Esophagus squamous epithelium (tissue), 5 donors: ENCODE data around the gene OR13C4. TPM values are rescaled to one million over a fixed set of nuclear protein-coding genes. Genes with fewer than 3 reads are reported as not detected.

Experiments
- DNase-seq: peaks from one replicate; lab custom pipeline; 2025; lab: John Stamatoyannopoulos, UW
- H3K27ac ChIP-seq, 4 donors: fragments of 200-600 bp; sonication (generic); one replicate each; pipeline ENCODE4 v1.5.1; 2016 to 2019; ENCODE audit warnings: mild to moderate bottlenecking in 1 of 4
- H3K27me3 ChIP-seq, 4 donors: fragments of 200-600 bp; sonication (generic); 1 replicate in 3 of 4; 2 replicates in 1 of 4; pipeline versions ENCODE4 v1.5.1 to v1.6.0; 2017 to 2021; ENCODE audit warnings: antibody characterized with exemption in 1 of 4
- H3K36me3 ChIP-seq, 3 donors: fragments of 200-600 bp; sonication (generic); one replicate each; pipeline ENCODE4 v1.5.1; 2016 to 2019
- H3K4me1 ChIP-seq, 3 donors: fragments of 200-600 bp; sonication (generic); one replicate each; pipeline ENCODE4 v1.5.1; 2017 to 2019
- H3K4me3 ChIP-seq, 4 donors: fragments of 200-600 bp; sonication (generic); 1 replicate in 3 of 4; 2 replicates in 1 of 4; pipeline ENCODE4 v1.5.1; 2016 to 2019; ENCODE audit warnings: mild to moderate bottlenecking in 2 of 4, moderate library complexity in 1 of 4
- H3K9me3 ChIP-seq, 3 donors: fragments of 200-600 bp; sonication (generic); one replicate each; pipeline ENCODE4 v1.5.1; 2016 to 2019
- POLR2A ChIP-seq, 4 donors: fragments of 450-650 bp; IDR thresholded peaks; one replicate each; pipeline ENCODE4 v1.6.1; 2017; ENCODE audit warnings: antibody characterized with exemption in 4 of 4, mild to moderate bottlenecking in 4 of 4, moderate library complexity in 3 of 4
- WGBS, 2 donors: methylation state at CpG; one replicate each; pipeline ENCODE4 v1.1.5; 2018; 5-methylcytosine and 5-hydroxymethylcytosine counted together
- intact Hi-C: fragments of 100-400 bp; cut with DNase I; formaldehyde crosslinking; loops from one replicate; pipeline ENCODE4 v1.15.0; 2022
- total RNA-seq, 4 donors: library from RNA; depleted of rRNA; stranded (reverse); fragments of >200 nt; gene quantifications; one replicate each; pipeline ENCODE4 v1.1.0, GENCODE V29; 2016
- TF ChIP-seq, protein P1 (sequence below), 6 experiments: fragments of 450-650 bp in 4 of 6; fragments of 200-600 bp in 2 of 6; sonication (generic) in 2 of 6; IDR thresholded peaks; one replicate each; pipeline ENCODE4 v1.5.1; 2016 to 2019; ENCODE audit warnings: antibody characterized with exemption in 6 of 6, mild to moderate bottlenecking in 4 of 6, moderate library complexity in 4 of 6
- donor health status: DM: yes; HTN: yes; CAD: no.

OR13C4 gene
- total RNA-seq, 4 donors from 2014 or later: not detected

- no peak for DNase-seq
- intact Hi-C loops: no loop called here
- H3K36me3 ChIP-seq: no peaks in the 10 kb centered on the region
- 70 to 75% methylated on average over 5 to 8 of the region's 8 CpGs for WGBS, 2 donors
- H3K27ac ChIP-seq: no peak overlapping the region
- no peaks in the 10 kb centered on the region for H3K4me1 ChIP-seq
- TF ChIP-seq POLR2A (IDR thresholded peaks at IDR 0.05): no peak
- TF ChIP-seq, protein P1, sequence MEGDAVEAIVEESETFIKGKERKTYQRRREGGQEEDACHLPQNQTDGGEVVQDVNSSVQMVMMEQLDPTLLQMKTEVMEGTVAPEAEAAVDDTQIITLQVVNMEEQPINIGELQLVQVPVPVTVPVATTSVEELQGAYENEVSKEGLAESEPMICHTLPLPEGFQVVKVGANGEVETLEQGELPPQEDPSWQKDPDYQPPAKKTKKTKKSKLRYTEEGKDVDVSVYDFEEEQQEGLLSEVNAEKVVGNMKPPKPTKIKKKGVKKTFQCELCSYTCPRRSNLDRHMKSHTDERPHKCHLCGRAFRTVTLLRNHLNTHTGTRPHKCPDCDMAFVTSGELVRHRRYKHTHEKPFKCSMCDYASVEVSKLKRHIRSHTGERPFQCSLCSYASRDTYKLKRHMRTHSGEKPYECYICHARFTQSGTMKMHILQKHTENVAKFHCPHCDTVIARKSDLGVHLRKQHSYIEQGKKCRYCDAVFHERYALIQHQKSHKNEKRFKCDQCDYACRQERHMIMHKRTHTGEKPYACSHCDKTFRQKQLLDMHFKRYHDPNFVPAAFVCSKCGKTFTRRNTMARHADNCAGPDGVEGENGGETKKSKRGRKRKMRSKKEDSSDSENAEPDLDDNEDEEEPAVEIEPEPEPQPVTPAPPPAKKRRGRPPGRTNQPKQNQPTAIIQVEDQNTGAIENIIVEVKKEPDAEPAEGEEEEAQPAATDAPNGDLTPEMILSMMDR (IDR thresholded peaks at IDR 0.05): no peak
- no peaks in the 10 kb centered on the region for H3K27me3 ChIP-seq
- H3K9me3 ChIP-seq: peaks cover 0 to 12% (median 0%) of the 10 kb centered on the region in 3 donors
- H3K4me3 ChIP-seq: no peak overlapping the region
These were observed 30.0 kb upstream of the OR13C4 start for GRCh38 chr9:104556830-104557634.

- TF ChIP-seq, protein P1 (IDR thresholded peaks at IDR 0.05): no peak
- TF ChIP-seq POLR2A (IDR thresholded peaks at IDR 0.05): no peak
- intact Hi-C loops: no loop called here
- no peak overlapping the region for H3K4me3 ChIP-seq
- no peaks in the 10 kb centered on the region for H3K27me3 ChIP-seq
- H3K27ac ChIP-seq: no peak overlapping the region
- 64 to 92% methylated on average over 1 of the region's 1 CpG for WGBS, 2 donors
- H3K4me1 ChIP-seq: no peaks in the 10 kb centered on the region
- no peak for DNase-seq
- no peaks in the 10 kb centered on the region for H3K36me3 ChIP-seq
- peaks cover 0 to 12% (median 0%) of the 10 kb centered on the region in 3 donors for H3K9me3 ChIP-seq
These were observed 28.5 kb upstream of the OR13C4 start for GRCh38 chr9:104555521-104555920.

DNA sequence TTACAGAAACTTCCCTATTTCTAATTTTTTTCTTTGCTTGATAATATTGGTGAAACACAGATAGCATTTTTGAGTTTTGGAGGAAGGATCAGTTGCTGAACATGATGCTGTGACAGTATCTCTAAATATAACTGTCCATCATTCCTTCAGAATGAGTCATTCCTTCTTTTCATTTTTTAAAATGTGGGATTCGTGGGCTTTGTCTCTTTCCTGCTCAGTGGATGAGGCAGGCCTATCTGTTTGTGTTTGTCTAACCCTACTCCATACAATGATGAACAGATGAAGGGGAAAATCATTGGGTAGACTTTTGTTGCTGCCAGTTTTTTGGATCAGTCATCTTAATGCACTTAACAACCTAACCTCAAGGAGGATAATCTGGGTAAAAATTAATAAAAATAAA lies 26.3 kb upstream of the OR13C4 start:
- TF ChIP-seq POLR2A (IDR thresholded peaks at IDR 0.05): no peak
- TF ChIP-seq, protein P1 (IDR thresholded peaks at IDR 0.05): no peak
- H3K9me3 ChIP-seq: peaks cover 0 to 6% (median 0%) of the 10 kb centered on the region in 3 donors
- H3K27ac ChIP-seq: no peak overlapping the region
- no peaks in the 10 kb centered on the region for H3K27me3 ChIP-seq
- no peak overlapping the region for H3K4me3 ChIP-seq
- WGBS, 2 donors: 10 to 15% methylated on average over 1 of the region's 1 CpG
- intact Hi-C loops: no loop called here
- H3K4me1 ChIP-seq: no peaks in the 10 kb centered on the region
- no peaks in the 10 kb centered on the region for H3K36me3 ChIP-seq
- no peak for DNase-seq

- intact Hi-C loops: no loop called here
- no peaks in the 10 kb centered on the region for H3K9me3 ChIP-seq
- H3K27ac ChIP-seq: no peak overlapping the region
- H3K36me3 ChIP-seq: no peaks in the 10 kb centered on the region
- no peak for DNase-seq
- no peak overlapping the region for H3K4me3 ChIP-seq
- 86 to 88% methylated on average over 4 of the region's 4 CpGs for WGBS, 2 donors
- H3K4me1 ChIP-seq: no peaks in the 10 kb centered on the region
- H3K27me3 ChIP-seq: no peaks in the 10 kb centered on the region
- TF ChIP-seq, protein P1 (IDR thresholded peaks at IDR 0.05): no peak
- TF ChIP-seq POLR2A (IDR thresholded peaks at IDR 0.05): no peak
These were observed 17.6 kb upstream of the OR13C4 start for GRCh38 chr9:104544644-104545043.

DNA sequence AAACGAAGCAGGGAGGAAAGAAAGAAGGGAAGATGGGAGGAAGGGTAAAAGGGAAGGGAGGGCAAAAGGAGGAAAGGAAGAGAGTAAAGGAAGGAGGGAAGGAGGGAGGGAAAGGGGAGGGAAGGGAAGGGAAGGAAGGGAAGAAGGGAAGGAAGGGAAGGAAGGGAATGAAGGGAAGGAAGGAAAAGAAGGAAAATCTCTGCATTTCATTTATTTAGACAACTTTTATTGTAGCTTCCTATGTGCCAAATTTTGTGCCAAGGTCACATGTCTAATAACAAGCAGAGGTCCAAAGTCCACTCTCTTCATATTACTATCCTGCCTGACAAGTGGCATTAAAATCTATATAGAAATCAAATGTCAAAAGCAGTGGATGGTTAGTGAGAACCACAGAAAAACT lies 12.3 kb upstream of the OR13C4 start:
- H3K4me1 ChIP-seq: no peaks in the 10 kb centered on the region
- WGBS, 2 donors: 14 to 45% methylated on average over 1 of the region's 1 CpG
- no peaks in the 10 kb centered on the region for H3K27me3 ChIP-seq
- no peaks in the 10 kb centered on the region for H3K36me3 ChIP-seq
- no peak overlapping the region for H3K27ac ChIP-seq
- intact Hi-C loops: no loop called here
- TF ChIP-seq POLR2A (IDR thresholded peaks at IDR 0.05): no peak
- TF ChIP-seq, protein P1 (IDR thresholded peaks at IDR 0.05): no peak
- no peaks in the 10 kb centered on the region for H3K9me3 ChIP-seq
- H3K4me3 ChIP-seq: no peak overlapping the region
- no peak for DNase-seq
